DOHH2 (cell line): ENCODE results near the gene C3orf18.

Source experiments
- H3F3A ChIP-seq: fragments of 200-600 bp; sonication (generic), shearing (Covaris generic); 2 replicates; pipeline ENCODE4 v1.6.0; 2016; ENCODE audit warnings: antibody characterized with exemption, mild to moderate bottlenecking; ENCODE audit not compliant: control insufficient read depth, insufficient read depth
- H3K27ac ChIP-seq: fragments of 200-600 bp; sonication (generic); 2 replicates; pipeline ENCODE4 v1.5.1; 2014; ENCODE audit warnings: low read depth, mild to moderate bottlenecking, low read length, moderate library complexity
- H3K27me3 ChIP-seq: fragments of 200-600 bp; sonication (generic); 2 replicates; pipeline ENCODE4 v1.6.1; 2014; ENCODE audit warnings: mild to moderate bottlenecking, low read length, mixed read lengths; ENCODE audit not compliant: control insufficient read depth
- H3K36me3 ChIP-seq: fragments of 200-600 bp; sonication (generic); 2 replicates; pipeline ENCODE4 v1.6.1; 2014; ENCODE audit warnings: mild to moderate bottlenecking, low read length, moderate library complexity, mixed read lengths; ENCODE audit not compliant: control insufficient read depth
- H3K4me1 ChIP-seq: fragments of 200-600 bp; sonication (generic); 2 replicates; pipeline ENCODE4 v1.6.1; 2014; ENCODE audit warnings: mild to moderate bottlenecking, low read length, mixed read lengths; ENCODE audit not compliant: control insufficient read depth
- H3K4me2 ChIP-seq: fragments of 200-600 bp; sonication (generic); 2 replicates; pipeline ENCODE4 v1.6.0; 2014; ENCODE audit warnings: mild to moderate bottlenecking, low read length, moderate library complexity
- H3K4me3 ChIP-seq: fragments of 200-600 bp; sonication (generic); 2 replicates; pipeline ENCODE4 v1.5.1; 2014; ENCODE audit warnings: mild to moderate bottlenecking, low read length, mixed read lengths
- H3K79me2 ChIP-seq: fragments of 200-600 bp; sonication (generic); 2 replicates; pipeline ENCODE4 v1.6.1; 2014; ENCODE audit warnings: mild to moderate bottlenecking, low read length, mixed read lengths; ENCODE audit not compliant: control insufficient read depth
- H3K9me2 ChIP-seq: fragments of 200-600 bp; sonication (generic); replicated peaks from 2 replicates; pipeline ENCODE4 v1.6.1; 2014; ENCODE audit warnings: mild to moderate bottlenecking, low read length, mixed read lengths; ENCODE audit not compliant: control insufficient read depth
- H3K9me3 ChIP-seq: fragments of 200-600 bp; sonication (generic); 2 replicates; pipeline ENCODE4 v1.6.1; 2014; ENCODE audit warnings: antibody characterized with exemption, low read length, mixed read lengths; ENCODE audit not compliant: control insufficient read depth, insufficient read depth
- H4K20me1 ChIP-seq: fragments of 200-600 bp; sonication (generic); 2 replicates; pipeline ENCODE4 v1.6.0; 2014; ENCODE audit warnings: low read depth, mild to moderate bottlenecking, antibody characterized with exemption, low read length, moderate library complexity; ENCODE audit not compliant: control insufficient read depth, insufficient read depth
- EZH2phosphoT487 ChIP-seq: fragments of 200-600 bp; sonication (generic); IDR thresholded peaks from 2 replicates; pipeline ENCODE4 v1.6.1; 2017; ENCODE audit warnings: borderline replicate concordance, mild to moderate bottlenecking, antibody characterized with exemption, low read length, moderate library complexity, mixed read lengths
- TF ChIP-seq, protein P1 (sequence below): fragments of 200-600 bp; sonication (generic); IDR thresholded peaks from one replicate; pipeline ENCODE4 v1.5.1; 2014; ENCODE audit warnings: antibody characterized with exemption, mild to moderate bottlenecking, low read depth, low read length; ENCODE audit not compliant: poor library complexity, severe bottlenecking

C3orf18 gene

DNA sequence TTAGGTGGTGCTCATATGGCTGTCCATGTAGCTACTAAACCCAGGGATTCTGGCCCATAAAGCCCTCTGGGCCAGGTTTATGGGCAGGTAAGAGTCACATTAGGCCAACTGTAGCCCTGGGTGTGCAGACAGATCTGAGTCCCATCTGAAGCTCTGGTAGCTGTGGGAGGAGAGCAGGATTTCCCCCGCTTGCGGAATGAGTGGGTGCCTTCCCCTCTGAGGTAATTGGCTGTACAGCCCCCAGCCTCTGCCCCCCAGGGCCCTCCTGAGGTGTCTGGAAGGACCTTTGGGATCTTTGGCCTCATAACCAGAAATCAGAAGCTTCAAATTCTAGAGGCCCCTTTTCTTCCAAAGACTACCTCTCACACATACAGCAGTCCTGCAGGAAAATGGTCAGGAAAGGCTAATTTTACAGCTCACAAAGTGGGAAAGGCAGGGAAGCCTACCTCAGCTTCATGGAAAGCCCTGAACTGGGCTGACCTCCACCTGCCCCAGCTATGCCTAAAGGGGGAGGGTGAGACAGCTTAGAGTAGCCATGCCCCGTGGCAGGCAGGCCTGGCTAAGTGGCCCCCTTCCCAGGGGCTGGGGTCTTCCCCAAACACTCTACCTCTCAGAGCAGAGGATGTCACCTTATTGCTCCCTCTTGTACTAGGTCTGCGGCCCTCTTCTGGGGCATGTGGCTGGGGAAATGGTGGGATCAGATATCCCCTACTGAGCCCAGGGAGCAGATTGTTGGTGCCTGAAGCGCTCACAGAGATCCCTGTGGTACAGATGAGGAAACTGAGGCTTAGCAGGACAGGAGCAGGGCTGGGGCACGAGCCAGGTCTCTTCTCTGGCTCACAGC, 18.6 kb upstream of the C3orf18 start:
- H3K9me2 ChIP-seq: no peaks in the 10 kb centered on the region
- H3K36me3 ChIP-seq: no peaks in the 10 kb centered on the region
- no peaks in the 10 kb centered on the region; the same call in 1 of the 2 replicates for H3F3A ChIP-seq
- H3K79me2 ChIP-seq: no peaks in the 10 kb centered on the region
- H3K27ac ChIP-seq: no peak overlapping the region
- TF ChIP-seq, protein P1, sequence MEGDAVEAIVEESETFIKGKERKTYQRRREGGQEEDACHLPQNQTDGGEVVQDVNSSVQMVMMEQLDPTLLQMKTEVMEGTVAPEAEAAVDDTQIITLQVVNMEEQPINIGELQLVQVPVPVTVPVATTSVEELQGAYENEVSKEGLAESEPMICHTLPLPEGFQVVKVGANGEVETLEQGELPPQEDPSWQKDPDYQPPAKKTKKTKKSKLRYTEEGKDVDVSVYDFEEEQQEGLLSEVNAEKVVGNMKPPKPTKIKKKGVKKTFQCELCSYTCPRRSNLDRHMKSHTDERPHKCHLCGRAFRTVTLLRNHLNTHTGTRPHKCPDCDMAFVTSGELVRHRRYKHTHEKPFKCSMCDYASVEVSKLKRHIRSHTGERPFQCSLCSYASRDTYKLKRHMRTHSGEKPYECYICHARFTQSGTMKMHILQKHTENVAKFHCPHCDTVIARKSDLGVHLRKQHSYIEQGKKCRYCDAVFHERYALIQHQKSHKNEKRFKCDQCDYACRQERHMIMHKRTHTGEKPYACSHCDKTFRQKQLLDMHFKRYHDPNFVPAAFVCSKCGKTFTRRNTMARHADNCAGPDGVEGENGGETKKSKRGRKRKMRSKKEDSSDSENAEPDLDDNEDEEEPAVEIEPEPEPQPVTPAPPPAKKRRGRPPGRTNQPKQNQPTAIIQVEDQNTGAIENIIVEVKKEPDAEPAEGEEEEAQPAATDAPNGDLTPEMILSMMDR: no peak
- no peak for TF ChIP-seq EZH2phosphoT487
- H3K27me3 ChIP-seq: peaks cover 15% of the 10 kb centered on the region
- no peak overlapping the region for H3K4me3 ChIP-seq
- H3K9me3 ChIP-seq: no peaks in the 10 kb centered on the region
- H4K20me1 ChIP-seq: no peaks in the 10 kb centered on the region
- H3K4me1 ChIP-seq: peaks cover 11% of the 10 kb centered on the region
- no peak overlapping the region for H3K4me2 ChIP-seq

DNA sequence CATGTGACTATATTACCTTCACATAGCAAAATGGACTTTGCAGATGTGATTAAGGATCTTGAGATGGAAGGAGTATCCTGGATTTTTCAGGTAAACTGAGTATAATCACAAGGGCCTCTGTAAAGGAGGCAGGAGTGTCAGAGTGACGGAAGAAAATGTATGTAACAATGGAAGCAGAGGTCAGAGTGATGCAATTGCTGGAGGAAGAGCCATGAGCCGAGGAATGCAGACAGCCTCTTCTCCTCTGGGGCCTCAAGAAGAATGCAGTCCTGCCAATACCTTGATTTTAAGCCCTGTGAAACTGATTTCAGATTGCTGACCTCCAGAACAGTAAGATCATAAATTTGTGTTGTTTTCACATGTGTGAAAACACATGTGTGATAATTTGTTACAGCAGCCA, 16.8 kb upstream of the C3orf18 start:
- H3K36me3 ChIP-seq: no peaks in the 10 kb centered on the region
- no peak overlapping the region for H3K27ac ChIP-seq
- no peaks in the 10 kb centered on the region for H3K9me3 ChIP-seq
- peaks cover 15% of the 10 kb centered on the region for H3K27me3 ChIP-seq
- no peaks in the 10 kb centered on the region for H3K9me2 ChIP-seq
- TF ChIP-seq, protein P1: no peak
- no peak for TF ChIP-seq EZH2phosphoT487
- no peaks in the 10 kb centered on the region for H3K79me2 ChIP-seq
- no peaks in the 10 kb centered on the region for H3F3A ChIP-seq
- H4K20me1 ChIP-seq: no peaks in the 10 kb centered on the region
- no peaks in the 10 kb centered on the region for H3K4me1 ChIP-seq
- H3K4me2 ChIP-seq: no peak overlapping the region
- H3K4me3 ChIP-seq: no peak overlapping the region

DNA sequence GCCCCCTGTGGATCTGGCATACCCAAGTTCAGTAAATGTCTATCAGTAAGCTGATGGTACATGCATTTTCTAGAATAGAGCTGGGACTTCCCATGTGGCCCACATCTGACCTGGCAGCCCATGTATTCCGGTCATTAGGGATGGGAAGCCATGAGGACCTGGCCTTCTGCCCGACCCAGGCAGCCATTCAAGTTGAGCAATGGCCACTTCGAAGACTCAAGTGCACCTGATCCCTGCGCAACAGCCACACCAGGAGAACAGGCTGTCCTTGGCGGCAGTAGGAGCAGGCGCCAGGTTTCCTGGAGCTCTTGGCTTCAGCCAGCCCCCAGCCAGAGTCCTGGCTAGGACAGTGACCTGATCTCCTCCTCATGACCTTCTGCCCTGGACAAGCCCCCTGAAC, 16.4 kb upstream of the C3orf18 start:
- no peaks in the 10 kb centered on the region for H3K9me2 ChIP-seq
- no peak for TF ChIP-seq EZH2phosphoT487
- TF ChIP-seq, protein P1: no peak
- H3F3A ChIP-seq: no peaks in the 10 kb centered on the region
- H4K20me1 ChIP-seq: no peaks in the 10 kb centered on the region
- no peak overlapping the region for H3K27ac ChIP-seq
- peaks cover 15% of the 10 kb centered on the region for H3K27me3 ChIP-seq
- no peaks in the 10 kb centered on the region for H3K9me3 ChIP-seq
- H3K36me3 ChIP-seq: no peaks in the 10 kb centered on the region
- H3K4me3 ChIP-seq: no peak overlapping the region
- H3K4me2 ChIP-seq: no peak overlapping the region
- no peaks in the 10 kb centered on the region for H3K4me1 ChIP-seq
- no peaks in the 10 kb centered on the region for H3K79me2 ChIP-seq
